Mesenchymal stem cell (in vitro differentiated cells and primary cell): Measurements from ENCODE around the gene PAWR.

Source experiments
- DNase-seq: peaks from one replicate; pipeline ENCODE4 v3.0.0-alpha.2; 2013
- H2AFZ ChIP-seq: one replicate; pipeline ENCODE4 v1.6.1; 2013; ENCODE audit warnings: low read depth, mild to moderate bottlenecking, control low read depth, inconsistent platforms, low read length, moderate library complexity
- H2AK5ac ChIP-seq: 2 replicates; pipeline ENCODE4 v1.6.1; 2013; ENCODE audit warnings: low read length, moderate library complexity, mild to moderate bottlenecking, inconsistent platforms; ENCODE audit not compliant: severe bottlenecking
- H2BK120ac ChIP-seq: one replicate; pipeline ENCODE4 v1.6.1; 2013; ENCODE audit warnings: low read depth, mild to moderate bottlenecking, inconsistent platforms, low read length, moderate library complexity
- H2BK12ac ChIP-seq, 2 experiments: one replicate each; pipeline ENCODE4 v1.6.1; 2013; ENCODE audit warnings: inconsistent platforms in 2 of 2, low read length in 2 of 2, mild to moderate bottlenecking in 2 of 2, moderate library complexity in 2 of 2, control low read depth in 1 of 2
- H2BK15ac ChIP-seq: one replicate; pipeline ENCODE4 v1.6.1; 2013; ENCODE audit warnings: mild to moderate bottlenecking, low read depth, inconsistent platforms; ENCODE audit not compliant: poor library complexity, severe bottlenecking
- H2BK5ac ChIP-seq: 2 replicates; pipeline ENCODE4 v1.6.1; 2013; ENCODE audit warnings: low read depth, mild to moderate bottlenecking, low read length, control low read depth, inconsistent platforms; ENCODE audit not compliant: poor library complexity, severe bottlenecking
- H3K14ac ChIP-seq, 2 experiments: one replicate each; pipeline ENCODE4 v1.6.1; 2013; ENCODE audit warnings: inconsistent platforms in 2 of 2, low read length in 2 of 2, control low read depth in 1 of 2, mild to moderate bottlenecking in 1 of 2, moderate library complexity in 1 of 2
- H3K18ac ChIP-seq, 2 experiments: one replicate each; pipeline ENCODE4 v1.6.1; 2013; ENCODE audit warnings: inconsistent platforms in 2 of 2, low read length in 2 of 2, control low read depth in 1 of 2, low read depth in 1 of 2, mild to moderate bottlenecking in 1 of 2
- H3K23ac ChIP-seq, 2 experiments: one replicate each; pipeline ENCODE4 v1.6.1; 2013; ENCODE audit warnings: inconsistent platforms in 2 of 2, low read length in 2 of 2, mild to moderate bottlenecking in 2 of 2, moderate library complexity in 2 of 2, control low read depth in 1 of 2
- H3K27ac ChIP-seq: 2 replicates; pipeline ENCODE4 v1.5.1; 2013; ENCODE audit warnings: mild to moderate bottlenecking, moderate library complexity, low read length, control low read depth, inconsistent platforms; ENCODE audit not compliant: poor library complexity, severe bottlenecking
- H3K27me3 ChIP-seq, 2 experiments: 2 replicates each; pipeline versions ENCODE4 v1.6.1 to v1.7.0; 2013; ENCODE audit warnings: low read length in 2 of 2, mild to moderate bottlenecking in 2 of 2, moderate library complexity in 2 of 2, control low read depth in 1 of 2, inconsistent platforms in 1 of 2; ENCODE audit not compliant: control insufficient read depth in 1 of 2, insufficient read depth in 1 of 2
- H3K36me3 ChIP-seq, 2 experiments: 2 replicates each; pipeline versions ENCODE4 v1.6.1 to v1.7.0; 2013; ENCODE audit warnings: low read length in 2 of 2, control low read depth in 1 of 2, inconsistent platforms in 1 of 2, low read depth in 1 of 2, mild to moderate bottlenecking in 1 of 2; ENCODE audit not compliant: insufficient read depth in 2 of 2, control insufficient read depth in 1 of 2
- H3K4ac ChIP-seq, 2 experiments: one replicate each; pipeline ENCODE4 v1.6.1; 2013; ENCODE audit warnings: inconsistent platforms in 2 of 2, low read length in 2 of 2, mild to moderate bottlenecking in 2 of 2, moderate library complexity in 2 of 2, control low read depth in 1 of 2, low read depth in 1 of 2
- H3K4me1 ChIP-seq: 2 replicates; pipeline ENCODE4 v1.6.1; 2013; ENCODE audit warnings: low read depth, low read length, control low read depth; ENCODE audit not compliant: control insufficient read depth, insufficient read depth
- H3K4me2 ChIP-seq: 2 replicates; pipeline ENCODE4 v1.6.1; 2013; ENCODE audit warnings: low read length, mild to moderate bottlenecking, inconsistent platforms; ENCODE audit not compliant: poor library complexity, severe bottlenecking
- H3K4me3 ChIP-seq, 2 experiments: 2 replicates each; pipeline versions ENCODE4 v1.5.1 to v1.7.0; 2013; ENCODE audit warnings: low read length in 2 of 2, mild to moderate bottlenecking in 2 of 2, control low read depth in 1 of 2, low read depth in 1 of 2; ENCODE audit not compliant: insufficient read depth in 1 of 2
- H3K79me1 ChIP-seq: replicated peaks from 2 replicates; pipeline ENCODE4 v1.6.1; 2013; ENCODE audit warnings: mild to moderate bottlenecking, control low read depth, low read length, inconsistent platforms; ENCODE audit not compliant: poor library complexity, severe bottlenecking
- H3K9ac ChIP-seq: 2 replicates; pipeline ENCODE4 v1.7.0; 2013; ENCODE audit warnings: mild to moderate bottlenecking, low read length, moderate library complexity
- H3K9me3 ChIP-seq: 2 replicates; pipeline ENCODE4 v1.7.0; 2013; ENCODE audit warnings: mild to moderate bottlenecking, low read length; ENCODE audit not compliant: control insufficient read depth
- H4K8ac ChIP-seq: one replicate; pipeline ENCODE4 v1.6.1; 2013; ENCODE audit warnings: inconsistent platforms, mild to moderate bottlenecking, low read length, moderate library complexity
- H4K91ac ChIP-seq: one replicate; pipeline ENCODE4 v1.6.1; 2013; ENCODE audit warnings: mild to moderate bottlenecking, low read length, inconsistent platforms
- WGBS: methylation state at CpG from one replicate; pipeline ENCODE4 v1.1.7; 2013; ENCODE audit warnings: mixed read lengths; 5-methylcytosine and 5-hydroxymethylcytosine counted together

PAWR gene

DNA sequence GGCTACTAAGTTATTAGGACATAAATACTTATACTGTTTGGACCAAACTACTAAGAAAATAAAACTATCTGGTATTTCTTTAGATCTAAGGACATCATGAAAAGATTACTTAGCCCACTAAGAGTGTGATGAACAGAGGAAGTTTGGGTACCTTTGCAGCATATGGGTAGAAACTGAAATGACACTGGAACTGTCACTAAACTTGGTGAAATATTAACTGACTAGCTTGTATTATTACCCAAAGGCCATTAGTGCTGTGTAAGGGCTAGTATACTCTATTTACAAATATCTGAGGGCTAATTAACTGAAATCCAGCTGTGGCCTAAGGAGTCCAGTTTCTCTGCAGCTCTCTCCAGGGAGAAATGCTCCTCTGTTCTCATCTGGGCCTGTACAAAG is 45.5 kb downstream of the PAWR start:
- H3K4me3 ChIP-seq: no peak overlapping the region
- no peak overlapping the region for H3K23ac ChIP-seq
- no peak overlapping the region for H4K91ac ChIP-seq
- H3K18ac ChIP-seq: no peak overlapping the region
- no peak overlapping the region for H3K27ac ChIP-seq
- peaks cover 3% of the 10 kb centered on the region for H3K4me1 ChIP-seq
- H3K14ac ChIP-seq: no peak overlapping the region
- no peaks in the 10 kb centered on the region for H3K9me3 ChIP-seq
- no peak overlapping the region for H2BK15ac ChIP-seq
- DNase-seq: no peak
- H2AFZ ChIP-seq: no peak overlapping the region
- no peaks in the 10 kb centered on the region for H3K27me3 ChIP-seq
- H2BK12ac ChIP-seq: no peak overlapping the region
- H3K79me1 ChIP-seq: peaks cover 2% of the 10 kb centered on the region
- H2BK120ac ChIP-seq: no peak overlapping the region
- no peak overlapping the region for H4K8ac ChIP-seq
- peaks cover 0 to 2% of the 10 kb centered on the region in 2 experiments for H3K36me3 ChIP-seq
- no peak overlapping the region for H3K4ac ChIP-seq
- H2AK5ac ChIP-seq: no peak overlapping the region
- no peak overlapping the region for H3K9ac ChIP-seq
- no peak overlapping the region for H3K4me2 ChIP-seq
- no peak overlapping the region for H2BK5ac ChIP-seq

DNA sequence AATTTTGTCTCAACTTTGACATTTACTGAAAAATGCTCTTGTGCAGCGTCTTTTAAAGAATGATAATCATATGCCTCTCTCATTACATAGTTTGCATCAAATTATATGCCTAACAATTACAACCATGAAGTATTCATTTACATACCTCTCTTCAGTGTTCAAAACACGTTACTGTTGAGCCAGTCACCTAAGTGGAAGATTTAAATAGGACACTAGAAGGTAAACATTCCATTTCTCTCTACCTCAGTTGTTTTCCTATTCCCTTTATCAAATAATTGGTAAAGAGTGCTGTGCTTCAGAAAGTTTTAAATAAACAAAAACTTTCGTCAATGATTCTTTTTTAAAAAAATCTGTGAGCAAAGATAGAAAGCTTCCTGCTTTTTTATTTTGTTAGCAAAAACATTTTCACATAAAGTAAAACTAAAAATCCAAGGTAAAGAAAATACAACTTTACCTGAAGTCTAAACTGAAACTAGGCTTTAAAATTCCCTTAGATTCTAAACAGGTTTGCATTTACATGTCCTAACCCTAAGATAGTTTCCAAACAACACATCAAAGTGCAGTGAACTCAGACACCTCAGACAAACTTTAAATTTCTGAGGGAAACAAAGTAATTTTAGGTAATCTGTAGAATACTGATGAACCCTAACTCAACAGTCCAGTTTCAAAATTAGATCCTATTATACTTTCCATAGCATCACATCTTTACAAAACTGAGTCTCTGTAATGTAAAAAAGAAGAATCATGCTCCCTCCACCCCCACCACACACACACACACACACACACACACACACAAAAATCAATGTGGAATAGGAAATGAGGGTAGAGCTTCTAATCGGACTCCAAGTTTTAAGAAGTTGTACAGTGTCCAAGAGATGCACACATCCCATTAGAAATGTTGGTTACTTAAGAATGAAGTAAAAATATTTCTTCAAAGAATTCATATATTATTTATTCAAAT is 46.2 kb downstream of the PAWR start:
- Histone ChIP-seq H3K27me3 (no peaks in the 10 kb centered on the region), H4K8ac (no peak overlapping the region), H4K91ac (no peak overlapping the region), H3K4me3 (no peak overlapping the region), H3K4ac (no peak overlapping the region), H3K18ac (no peak overlapping the region), H3K9ac (no peak overlapping the region), H2AFZ (no peak overlapping the region), H2BK120ac (no peak overlapping the region), H2AK5ac (no peak overlapping the region), H3K27ac (no peak overlapping the region), H2BK12ac (no peak overlapping the region), H3K4me1 (peaks cover 3% of the 10 kb centered on the region), H3K23ac (no peak overlapping the region), H3K36me3 (no peaks in the 10 kb centered on the region), H3K14ac (no peak overlapping the region), H3K79me1 (peaks cover 5% of the 10 kb centered on the region), H2BK5ac (no peak overlapping the region), H3K4me2 (no peak overlapping the region), H2BK15ac (no peak overlapping the region), H3K9me3 (no peaks in the 10 kb centered on the region)
- no peak for DNase-seq
- WGBS: 100% methylated on average over 2 of the region's 4 CpGs

GRCh38 chr12:79643821-79644220 is 46.9 kb downstream of the PAWR start:
- no CpG with 5 or more reads among the region's 2 CpGs for WGBS
- no peak for DNase-seq
- H2AK5ac ChIP-seq: no peak overlapping the region

GRCh38 chr12:79638490-79638889 is 52.3 kb downstream of the PAWR start:
- Histone ChIP-seq H3K27me3 (no peaks in the 10 kb centered on the region), H3K4me3 (no peak overlapping the region), H3K79me1 (peaks cover 7% of the 10 kb centered on the region), H2BK5ac (no peak overlapping the region), H3K36me3 (no peaks in the 10 kb centered on the region), H4K8ac (no peak overlapping the region), H3K4ac (no peak overlapping the region), H2BK120ac (no peak overlapping the region), H3K9me3 (no peaks in the 10 kb centered on the region), H4K91ac (no peak overlapping the region), H2BK15ac (no peak overlapping the region), H2BK12ac (no peak overlapping the region), H3K14ac (no peak overlapping the region), H2AFZ (no peak overlapping the region), H3K4me1 (no peaks in the 10 kb centered on the region), H3K18ac (no peak overlapping the region), H3K4me2 (no peak overlapping the region), H3K27ac (no peak overlapping the region), H3K9ac (no peak overlapping the region), H2AK5ac (no peak overlapping the region), H3K23ac (no peak overlapping the region)
- no peak for DNase-seq
- 88% methylated on average over 2 of the region's 2 CpGs for WGBS

More at GRCh38 chr12:79643821-79644220, 46.9 kb downstream of the PAWR start:
- Histone ChIP-seq H3K4me1 (peaks cover 3% of the 10 kb centered on the region), H3K4me3 (no peak overlapping the region), H3K27me3 (no peaks in the 10 kb centered on the region), H3K14ac (no peak overlapping the region), H3K27ac (no peak overlapping the region), H3K4ac (no peak overlapping the region), H2BK12ac (no peak overlapping the region), H3K4me2 (no peak overlapping the region), H2AFZ (no peak overlapping the region), H4K91ac (no peak overlapping the region), H3K9me3 (no peaks in the 10 kb centered on the region), H2BK15ac (no peak overlapping the region), H2BK120ac (no peak overlapping the region), H3K9ac (no peak overlapping the region), H3K79me1 (peaks cover 5% of the 10 kb centered on the region), H4K8ac (no peak overlapping the region), H3K18ac (no peak overlapping the region), H3K36me3 (no peaks in the 10 kb centered on the region), H3K23ac (no peak overlapping the region), H2BK5ac (no peak overlapping the region)
